Immature natural killer cell (primary cell): ENCODE measurements around the gene AIG1. TPM values are rescaled to one million over a fixed set of nuclear protein-coding genes. Genes with fewer than 3 reads are reported as not detected.
"Not testable (repeated sequence)": the region's sequence is repeated elsewhere in the genome, so short reads cannot be mapped to it uniquely, and the experiment has no call there.

ENCODE experiments used
- DNase-seq, 3 donors: peaks; one replicate each; pipeline ENCODE4 v3.0.0; 2022; ENCODE audit warnings: mixed read lengths in 1 of 3
- H3K27ac Mint-ChIP-seq, 6 donors: one replicate each; pipeline ENCODE4 v1.8.0; 2020; ENCODE audit warnings: mixed read lengths in 6 of 6, mild to moderate bottlenecking in 5 of 6, inconsistent platforms in 4 of 6, moderate library complexity in 3 of 6
- H3K27me3 Mint-ChIP-seq, 3 donors: one replicate each; pipeline ENCODE4 v1.8.0; 2020 to 2021; ENCODE audit warnings: low read depth in 3 of 3, mild to moderate bottlenecking in 3 of 3, mixed read lengths in 3 of 3, moderate library complexity in 3 of 3, inconsistent platforms in 1 of 3
- H3K36me3 Mint-ChIP-seq, 3 donors: one replicate each; pipeline ENCODE4 v1.8.0; 2020; ENCODE audit warnings: mixed read lengths in 3 of 3, inconsistent platforms in 2 of 3, mild to moderate bottlenecking in 2 of 3
- H3K4me1 Mint-ChIP-seq, 2 donors: one replicate each; pipeline ENCODE4 v1.8.0; 2020; ENCODE audit warnings: inconsistent platforms in 2 of 2, mild to moderate bottlenecking in 2 of 2, mixed read lengths in 2 of 2, moderate library complexity in 1 of 2
- H3K4me3 Mint-ChIP-seq, 5 donors: one replicate each; pipeline ENCODE4 v1.8.0; 2020; ENCODE audit warnings: mild to moderate bottlenecking in 5 of 5, mixed read lengths in 5 of 5, inconsistent platforms in 3 of 5, moderate library complexity in 3 of 5
- H3K9me3 Mint-ChIP-seq, 6 donors: one replicate each; pipeline ENCODE4 v1.8.0; 2020; ENCODE audit warnings: mild to moderate bottlenecking in 6 of 6, mixed read lengths in 6 of 6, inconsistent platforms in 4 of 6, moderate library complexity in 3 of 6
- polyA plus RNA-seq, 3 donors: library from polyadenylated mRNA; unstranded; fragments of 300-500 nt; fragmentation: Illumina TruSeq; gene quantifications; one replicate each; pipeline ENCODE4 v1.2.3, GENCODE V29; 2021

The AIG1 gene
- polyA plus RNA-seq, 3 donors from 2014 or later: 4.6 to 17.8 (median 12.3) TPM

DNA sequence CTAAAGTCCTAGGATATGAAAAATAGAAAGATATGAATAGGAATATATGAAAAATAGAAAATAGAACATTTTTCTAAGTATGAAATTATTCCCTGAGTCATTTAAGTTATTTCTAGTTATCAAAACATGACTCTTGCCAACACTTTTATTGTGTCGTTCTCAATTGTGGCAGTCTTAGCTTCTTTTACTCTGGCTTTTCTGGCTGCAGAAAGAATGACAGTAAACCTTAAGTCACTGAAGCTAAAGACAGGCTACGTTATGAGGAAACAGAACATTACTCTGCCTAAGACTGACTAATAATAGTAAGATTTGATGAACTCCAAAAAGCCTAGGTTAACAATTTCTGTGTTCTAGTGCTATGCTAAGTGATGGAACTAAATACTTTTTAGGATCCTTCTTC is 74.6 kb downstream of the AIG1 start:
- Mint-ChIP-seq H3K36me3 (peaks cover 19 to 22% (median 21%) of the 10 kb centered on the region in 3 donors), H3K27ac (no peak overlapping the region), H3K4me1 (peaks cover 5 to 6% of the 10 kb centered on the region in 2 donors), H3K27me3 (peaks cover 0 to 3% (median 2%) of the 10 kb centered on the region in 3 donors), H3K9me3 (peaks cover 4 to 12% (median 9%) of the 10 kb centered on the region in 6 donors), H3K4me3 (no peak overlapping the region)
- no peak for DNase-seq

DNA sequence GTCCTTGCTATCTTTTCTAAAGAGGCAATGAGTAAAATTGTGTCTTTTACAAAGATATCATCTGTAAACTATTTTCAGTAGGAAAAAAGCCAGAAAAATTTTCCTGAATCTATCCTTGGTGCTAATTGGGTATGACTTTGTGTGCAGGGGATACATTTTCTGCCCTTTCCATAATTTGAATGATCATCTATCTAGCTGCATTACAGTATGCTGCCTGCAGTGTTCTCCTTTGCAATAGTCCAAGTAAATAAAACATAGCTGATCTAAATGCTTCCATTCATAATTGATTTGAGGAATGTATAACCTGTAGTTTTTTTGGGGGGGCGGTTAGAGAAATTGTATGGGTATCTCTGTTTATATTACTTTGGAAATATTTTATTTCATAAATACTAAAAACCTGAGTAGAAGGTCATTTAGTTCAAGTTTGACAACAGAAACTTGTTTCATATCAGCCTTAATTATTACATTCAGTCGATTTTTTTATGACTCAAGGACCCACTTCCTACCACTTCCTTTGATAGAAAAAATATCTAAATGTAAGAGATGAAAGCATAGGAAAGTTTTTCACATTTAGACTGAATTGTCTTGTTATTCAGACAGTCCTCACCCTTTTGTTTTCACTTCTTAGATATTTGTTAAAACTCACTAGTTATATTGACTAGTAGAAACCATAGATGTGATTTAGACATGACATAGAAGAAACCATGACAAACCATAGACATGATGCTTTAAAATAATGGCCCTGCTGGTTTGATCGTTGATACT is 75.3 kb downstream of the AIG1 start:
- H3K4me3 Mint-ChIP-seq: no peak overlapping the region
- no peak overlapping the region for H3K27ac Mint-ChIP-seq
- peaks cover 0 to 2% (median 0%) of the 10 kb centered on the region in 3 donors for H3K27me3 Mint-ChIP-seq

DNA sequence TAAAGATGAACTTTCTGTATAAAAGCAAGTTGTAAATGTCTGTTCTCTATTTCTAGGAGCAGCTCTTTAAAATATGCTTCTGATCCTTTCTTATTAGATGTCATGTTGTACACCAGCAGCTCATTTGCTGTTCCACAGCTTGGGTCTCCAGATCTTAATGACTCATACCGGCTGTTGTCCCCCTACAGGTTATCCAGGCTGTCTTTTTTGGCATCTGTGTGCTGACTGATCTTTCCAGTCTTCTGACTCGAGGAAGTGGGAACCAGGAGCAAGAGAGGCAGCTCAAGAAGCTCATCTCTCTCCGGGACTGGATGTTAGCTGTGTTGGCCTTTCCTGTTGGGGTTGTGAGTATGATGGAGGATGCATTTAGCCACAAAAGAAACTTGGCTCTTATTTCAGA is 76.0 kb downstream of the AIG1 start:
- no peak for DNase-seq

More for the DNA sequence above, 75.3 kb downstream of the AIG1 start:
- peaks cover 17 to 20% (median 18%) of the 10 kb centered on the region in 3 donors for H3K36me3 Mint-ChIP-seq
- DNase-seq: no peak
- H3K9me3 Mint-ChIP-seq: peaks cover 4 to 8% (median 5%) of the 10 kb centered on the region in 6 donors
- peaks cover 5 to 6% of the 10 kb centered on the region in 2 donors for H3K4me1 Mint-ChIP-seq

DNA sequence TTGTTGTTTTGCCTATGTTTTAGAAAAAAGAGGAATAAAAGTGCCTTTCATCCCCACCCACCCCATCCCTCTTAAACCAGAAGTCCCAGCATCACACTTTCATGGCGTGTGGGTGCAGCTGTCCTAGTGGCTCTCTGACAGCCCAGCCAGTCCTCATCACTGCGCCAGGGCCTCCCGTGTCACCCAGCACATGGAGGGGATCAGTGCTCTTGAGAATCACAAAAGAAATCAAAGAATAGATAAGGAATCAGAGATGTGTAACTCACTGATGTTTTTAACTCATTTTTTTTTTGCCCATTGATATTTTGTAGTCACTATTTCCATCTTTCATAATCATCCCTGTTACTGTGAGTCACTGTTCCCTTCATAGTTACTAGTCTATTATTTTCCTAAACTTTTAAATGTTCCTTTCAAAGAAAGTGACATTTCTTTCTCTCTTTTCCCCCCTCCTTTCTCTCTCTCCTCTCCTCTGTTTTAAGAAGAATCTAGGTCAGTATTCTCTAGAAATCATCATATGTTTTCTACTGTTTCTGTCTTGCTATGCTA is 78.6 kb downstream of the AIG1 start:
- H3K9me3 Mint-ChIP-seq: peaks cover 0 to 2% (median 0%) of the 10 kb centered on the region in 6 donors
- peaks cover 5 to 6% of the 10 kb centered on the region in 2 donors for H3K4me1 Mint-ChIP-seq
- no peak overlapping the region for H3K27ac Mint-ChIP-seq
- H3K36me3 Mint-ChIP-seq: peaks cover 8 to 16% (median 9%) of the 10 kb centered on the region in 3 donors
- peaks cover 0 to 2% (median 0%) of the 10 kb centered on the region in 3 donors for H3K27me3 Mint-ChIP-seq
- H3K4me3 Mint-ChIP-seq: no peak overlapping the region
- no peak for DNase-seq

More for the DNA sequence above, 76.0 kb downstream of the AIG1 start:
- Mint-ChIP-seq H3K9me3 (peaks cover 0 to 2% (median under 1%) of the 10 kb centered on the region in 6 donors), H3K27ac (no peak overlapping the region), H3K36me3 (peaks cover 13 to 16% (median 14%) of the 10 kb centered on the region in 3 donors), H3K27me3 (peaks cover 0 to 2% (median 0%) of the 10 kb centered on the region in 3 donors), H3K4me3 (no peak overlapping the region), H3K4me1 (peaks cover 5 to 6% of the 10 kb centered on the region in 2 donors)

DNA sequence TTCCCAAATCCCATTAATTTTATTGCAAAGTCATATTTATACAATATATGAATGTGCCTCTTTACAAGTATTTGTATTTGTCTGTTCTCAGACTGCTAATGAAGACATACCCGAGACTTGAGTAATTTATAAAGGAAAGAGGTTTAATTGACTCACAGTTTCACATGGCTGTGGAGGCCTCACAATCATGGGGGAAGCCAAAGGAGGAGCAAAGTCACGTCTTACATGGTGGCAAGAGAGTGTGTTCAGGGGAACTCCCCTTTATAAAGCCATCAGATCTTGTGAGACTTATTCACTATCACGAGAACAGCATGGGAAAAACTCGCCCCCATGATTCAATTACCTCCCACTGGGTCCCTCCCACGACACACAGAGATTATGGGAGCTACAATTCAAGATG is 79.2 kb downstream of the AIG1 start:
- not testable (repeated sequence) for H3K27ac Mint-ChIP-seq, H3K4me1 Mint-ChIP-seq, DNase-seq, H3K4me3 Mint-ChIP-seq, H3K27me3 Mint-ChIP-seq, H3K9me3 Mint-ChIP-seq
- peaks cover 8 to 16% (median 9%) of the 10 kb centered on the region in 3 donors for H3K36me3 Mint-ChIP-seq

DNA sequence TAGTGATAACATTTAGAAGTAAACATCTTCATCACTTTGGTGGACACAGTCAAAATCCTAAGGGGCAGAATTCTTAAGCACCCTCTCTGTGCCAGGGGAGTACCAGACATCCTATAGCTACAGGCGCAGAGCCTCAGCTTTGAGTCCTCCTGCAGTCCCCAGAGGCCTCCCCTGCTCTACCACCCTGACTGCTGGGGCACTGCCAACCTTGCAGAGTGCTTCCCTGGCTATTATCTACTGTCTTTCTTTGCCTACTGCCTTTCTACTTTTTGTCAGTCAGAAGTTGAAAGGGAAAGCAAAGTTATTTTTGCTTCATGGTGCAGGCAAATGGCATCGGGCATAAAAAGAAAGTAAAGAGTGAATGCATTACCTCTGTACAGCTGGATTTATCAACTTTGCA is 80.1 kb downstream of the AIG1 start:
- H3K27ac Mint-ChIP-seq: no peak overlapping the region
- peaks cover 0 to 2% (median 0%) of the 10 kb centered on the region in 6 donors for H3K9me3 Mint-ChIP-seq
- peaks cover 0 to 2% (median 0%) of the 10 kb centered on the region in 3 donors for H3K27me3 Mint-ChIP-seq
- H3K36me3 Mint-ChIP-seq: peaks cover 8 to 16% (median 9%) of the 10 kb centered on the region in 3 donors
- DNase-seq: no peak
- H3K4me3 Mint-ChIP-seq: no peak overlapping the region
- H3K4me1 Mint-ChIP-seq: peaks cover 5 to 6% of the 10 kb centered on the region in 2 donors

DNA sequence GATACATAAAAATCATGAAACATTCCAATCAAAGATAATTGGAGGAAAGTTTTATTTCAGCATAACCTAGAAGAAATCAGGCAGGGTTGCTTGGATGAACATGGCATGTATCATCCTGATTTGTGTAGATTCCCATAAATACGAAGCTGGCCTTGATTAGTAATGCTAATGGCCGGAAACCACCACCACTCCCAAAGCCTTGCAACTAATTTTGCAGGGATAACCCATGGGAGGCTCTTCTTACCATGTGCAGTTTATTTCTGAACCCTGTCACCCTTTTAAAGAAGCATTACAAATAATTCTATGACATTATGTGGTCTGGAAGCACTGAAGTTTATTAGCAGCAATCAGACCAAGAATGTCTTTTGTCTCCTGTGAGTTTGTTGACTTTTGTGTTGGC is 80.8 kb downstream of the AIG1 start:
- DNase-seq: no peak

DNA sequence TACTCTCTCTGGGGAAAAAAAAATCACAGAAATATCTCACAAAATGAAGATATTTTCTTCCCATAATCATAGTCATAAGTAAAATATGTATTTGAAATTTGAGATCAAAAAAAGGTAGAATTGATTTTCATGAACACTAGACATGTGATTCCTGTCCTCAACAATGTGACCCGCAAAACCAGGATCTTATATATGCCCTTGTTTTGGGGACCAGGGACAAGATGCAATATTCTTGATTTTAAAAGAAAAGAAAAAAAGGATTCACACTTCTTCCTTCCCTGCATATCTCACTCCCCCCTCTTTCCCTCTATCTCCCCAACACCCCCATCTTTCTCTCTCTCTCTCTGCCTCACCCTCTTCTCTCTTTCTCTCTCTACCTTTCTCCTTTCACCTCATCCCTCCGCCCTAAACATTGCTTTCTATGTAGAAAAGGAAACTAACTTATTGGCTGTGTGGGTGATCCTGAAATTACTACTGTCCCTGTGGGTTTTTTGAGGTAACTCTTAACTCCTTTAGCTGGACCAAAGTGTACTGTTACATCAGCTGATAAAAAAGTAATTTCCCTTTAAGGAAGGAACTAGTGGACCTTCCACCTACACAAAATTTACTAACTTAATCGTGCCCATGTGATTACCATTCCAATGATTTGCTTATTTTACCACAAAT is 85.6 kb downstream of the AIG1 start:
- Mint-ChIP-seq H3K9me3 (peaks cover 0 to 2% (median 0%) of the 10 kb centered on the region in 6 donors), H3K27ac (no peak overlapping the region), H3K36me3 (no peaks in the 10 kb centered on the region), H3K4me1 (no peaks in the 10 kb centered on the region), H3K27me3 (peaks cover 0 to 1% (median 0%) of the 10 kb centered on the region in 3 donors), H3K4me3 (no peak overlapping the region)
- DNase-seq: no peak

More for the DNA sequence above, 80.8 kb downstream of the AIG1 start:
- Mint-ChIP-seq H3K4me1 (peaks cover 2 to 3% of the 10 kb centered on the region in 2 donors), H3K4me3 (no peak overlapping the region), H3K27me3 (peaks cover 0 to 2% (median 0%) of the 10 kb centered on the region in 3 donors), H3K9me3 (peaks cover 0 to 2% (median 0%) of the 10 kb centered on the region in 6 donors), H3K27ac (no peak overlapping the region), H3K36me3 (peaks cover 8 to 16% (median 9%) of the 10 kb centered on the region in 3 donors)

DNA sequence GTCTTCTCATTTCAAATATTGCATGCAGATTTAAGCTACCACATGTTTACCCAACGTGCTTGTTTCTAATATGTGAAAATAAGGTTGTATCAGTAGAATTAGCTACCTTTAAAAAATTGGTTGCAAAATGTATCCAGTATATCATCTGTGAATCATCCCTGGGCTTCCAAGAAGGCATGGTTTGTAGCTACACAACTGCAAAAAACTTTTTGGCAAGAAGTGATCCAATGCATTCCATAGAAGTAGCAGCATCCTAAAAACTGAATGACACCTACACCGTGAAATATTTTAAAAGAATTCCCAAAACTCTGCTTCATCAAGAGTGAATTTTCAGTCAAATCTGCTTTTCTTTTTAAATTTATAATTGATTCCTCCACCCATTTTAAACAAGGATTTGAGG is 89.1 kb downstream of the AIG1 start:
- H3K27ac Mint-ChIP-seq: no peak overlapping the region
- peaks cover 0 to 5% (median 0%) of the 10 kb centered on the region in 3 donors for H3K36me3 Mint-ChIP-seq
- no peaks in the 10 kb centered on the region for H3K9me3 Mint-ChIP-seq
- H3K27me3 Mint-ChIP-seq: peaks cover 0 to 3% (median 3%) of the 10 kb centered on the region in 3 donors
- H3K4me3 Mint-ChIP-seq: no peak overlapping the region
- no peak for DNase-seq
- no peaks in the 10 kb centered on the region for H3K4me1 Mint-ChIP-seq

DNA sequence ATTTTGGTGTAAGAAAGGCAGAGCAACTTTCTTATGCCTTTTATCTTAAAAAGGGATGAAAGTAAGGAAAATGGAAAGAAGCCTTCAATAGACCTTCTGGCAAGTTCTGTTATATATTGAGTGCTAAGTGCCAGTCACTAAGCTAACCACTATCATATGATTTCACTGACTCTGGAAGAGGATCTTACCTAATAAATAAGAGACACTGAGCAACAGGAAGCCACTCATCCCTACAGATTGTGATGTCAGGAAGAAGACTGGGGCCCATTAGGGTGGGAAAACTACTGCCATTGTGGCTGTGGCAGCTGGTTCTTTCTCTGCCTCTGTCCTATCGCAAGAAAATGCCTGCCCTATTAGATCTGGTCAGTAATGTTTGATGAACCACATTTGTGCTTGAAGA is 89.6 kb downstream of the AIG1 start:
- Mint-ChIP-seq H3K4me3 (no peak overlapping the region), H3K36me3 (peaks cover 0 to 5% (median 0%) of the 10 kb centered on the region in 3 donors), H3K4me1 (no peaks in the 10 kb centered on the region), H3K27me3 (peaks cover 0 to 3% (median 3%) of the 10 kb centered on the region in 3 donors), H3K27ac (no peak overlapping the region), H3K9me3 (no peaks in the 10 kb centered on the region)
- DNase-seq: no peak

DNA sequence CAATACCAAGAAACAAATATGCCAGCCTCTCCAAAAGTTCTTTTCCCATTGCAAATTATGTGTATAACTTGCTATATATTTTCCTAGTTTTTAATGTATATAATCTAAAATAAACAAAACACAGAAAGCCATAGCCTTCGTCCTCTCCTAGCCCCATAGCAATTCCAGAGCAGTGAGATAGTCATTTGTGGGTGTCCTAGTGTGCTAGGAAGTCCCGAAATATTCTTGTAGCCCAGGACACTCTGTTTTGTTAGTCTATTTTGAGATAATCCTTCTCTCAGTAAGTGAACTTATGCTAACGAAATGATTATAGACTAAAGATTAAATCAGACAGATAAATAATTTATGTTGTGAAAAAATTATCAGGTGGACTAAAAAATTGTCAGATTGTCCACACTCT is 90.7 kb downstream of the AIG1 start:
- Mint-ChIP-seq H3K4me1 (no peaks in the 10 kb centered on the region), H3K27me3 (peaks cover 0 to 3% (median 3%) of the 10 kb centered on the region in 3 donors), H3K9me3 (no peaks in the 10 kb centered on the region), H3K27ac (no peak overlapping the region), H3K4me3 (no peak overlapping the region), H3K36me3 (peaks cover 0 to 5% (median 0%) of the 10 kb centered on the region in 3 donors)
- no peak for DNase-seq

DNA sequence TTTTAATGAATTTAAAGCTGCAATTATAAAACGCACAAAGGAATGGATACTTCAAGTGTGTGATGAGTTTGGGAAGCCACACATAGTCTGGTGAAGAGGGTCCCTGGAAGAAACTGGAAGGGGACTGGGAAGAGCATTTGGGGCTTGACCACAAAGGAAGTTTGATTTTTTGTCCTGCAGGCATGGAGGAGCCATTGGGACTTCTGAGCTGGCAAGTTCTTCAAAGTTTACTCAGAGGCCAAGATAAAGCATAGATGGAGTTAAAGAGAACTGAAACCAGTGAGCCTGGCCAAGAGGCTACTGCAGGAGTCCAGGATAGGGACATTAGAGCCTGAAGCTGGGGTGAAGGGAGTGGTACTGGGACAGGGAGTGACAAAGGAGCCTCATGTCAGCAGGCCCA is 95.0 kb downstream of the AIG1 start:
- DNase-seq: no peak
- peaks cover 0 to 3% (median 3%) of the 10 kb centered on the region in 3 donors for H3K27me3 Mint-ChIP-seq
- no peak overlapping the region for H3K27ac Mint-ChIP-seq
- H3K36me3 Mint-ChIP-seq: peaks cover 0 to 5% (median 0%) of the 10 kb centered on the region in 3 donors
- H3K4me3 Mint-ChIP-seq: no peak overlapping the region
- no peaks in the 10 kb centered on the region for H3K9me3 Mint-ChIP-seq
- no peaks in the 10 kb centered on the region for H3K4me1 Mint-ChIP-seq

DNA sequence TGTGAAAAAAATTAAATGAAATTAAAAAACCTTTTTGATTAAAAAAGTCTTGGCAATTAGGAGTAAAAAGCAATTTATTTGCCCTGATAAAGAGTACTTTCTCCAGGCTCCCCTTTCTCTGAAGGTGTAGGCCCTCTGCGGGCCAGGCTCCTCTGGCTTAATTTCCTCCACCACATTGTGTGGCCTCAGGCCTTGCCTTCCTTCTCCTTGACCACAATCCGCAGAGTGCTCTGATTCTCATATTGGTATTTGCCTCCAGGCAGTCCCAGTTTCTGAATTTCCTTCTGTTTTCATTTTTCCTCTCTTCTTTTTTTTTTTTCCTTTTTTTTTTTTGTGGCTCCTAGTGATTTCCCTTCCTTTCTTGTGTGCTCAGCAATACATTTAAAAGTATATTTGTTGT is 96.4 kb downstream of the AIG1 start:
- no peak for DNase-seq
- H3K36me3 Mint-ChIP-seq: peaks cover 0 to 5% (median 0%) of the 10 kb centered on the region in 3 donors
- no peak overlapping the region for H3K4me3 Mint-ChIP-seq
- no peaks in the 10 kb centered on the region for H3K9me3 Mint-ChIP-seq
- H3K4me1 Mint-ChIP-seq: no peaks in the 10 kb centered on the region
- H3K27ac Mint-ChIP-seq: no peak overlapping the region
- H3K27me3 Mint-ChIP-seq: peaks cover 0 to 3% (median 2%) of the 10 kb centered on the region in 3 donors
